GM21576 (cell line): ENCODE results near the gene LIPE.
"Not testable (repeated sequence)": the region's sequence is repeated elsewhere in the genome, so short reads cannot be mapped to it uniquely, and the experiment has no call there.

ENCODE experiments used
- ATAC-seq: cut with Tn5 transposase; IDR thresholded peaks from one replicate; pipeline ENCODE4 v1.9.1; 2021; ENCODE audit warnings: mild to moderate bottlenecking, moderate library complexity; ENCODE audit not compliant: unreplicated experiment

LIPE gene

DNA sequence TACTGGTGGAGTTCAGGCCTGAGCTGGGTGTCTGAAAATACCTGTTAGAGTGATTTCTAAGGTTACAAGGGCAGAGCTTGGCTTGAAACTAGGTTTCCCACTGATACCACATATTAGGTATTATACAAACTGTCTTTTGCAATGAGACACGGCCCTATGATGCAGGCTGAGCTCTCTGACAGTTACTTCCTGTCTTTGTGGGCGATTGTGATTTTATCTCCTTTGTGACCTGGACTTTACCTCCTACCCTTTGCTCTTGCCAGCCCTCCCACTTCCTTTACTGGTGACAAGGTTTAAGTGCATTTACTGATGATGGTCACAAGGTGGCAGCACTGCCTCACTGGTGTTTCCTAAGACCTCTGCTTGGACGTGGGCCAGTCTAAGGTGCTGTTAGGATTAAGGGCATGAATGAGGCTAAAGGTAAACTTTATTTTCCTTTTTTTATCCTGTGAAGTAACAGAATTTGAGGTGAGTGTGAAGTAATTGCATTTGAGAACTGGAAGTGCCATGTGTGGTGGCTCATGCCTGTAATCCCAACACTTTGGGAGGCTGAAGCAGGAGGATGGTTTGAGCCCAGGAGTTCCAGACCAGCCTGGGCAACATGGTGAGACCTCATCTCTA lies 23.2 kb upstream of the LIPE start:
- ATAC-seq: peak; percentile 81

- not testable (repeated sequence) for ATAC-seq
Measured at GRCh38 chr19:42448306-42448705, 21.1 kb upstream of the LIPE start.

DNA sequence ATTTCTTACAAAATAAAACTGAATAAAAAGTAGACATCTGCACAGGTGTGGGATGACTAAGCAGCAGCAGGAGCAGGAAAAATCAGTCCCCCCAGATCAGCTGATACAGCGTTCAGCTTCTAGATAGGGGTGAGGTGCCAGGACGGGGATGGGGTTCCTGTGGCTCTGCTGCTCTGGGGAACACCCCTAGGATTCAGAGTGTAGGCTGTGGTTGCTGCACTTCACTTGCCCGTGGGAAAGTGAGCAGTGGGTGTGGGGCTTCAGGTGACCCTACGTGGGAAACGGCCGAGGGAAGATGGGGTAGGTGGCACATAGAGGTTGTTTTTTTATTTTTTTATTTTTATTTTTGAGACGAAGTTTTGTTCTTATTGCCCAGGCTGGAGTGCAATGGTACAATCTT lies 18.8 kb upstream of the LIPE start:
- no peak for ATAC-seq

- no peak for ATAC-seq
Measured at GRCh38 chr19:42443944-42444398, 16.8 kb upstream of the LIPE start.

GRCh38 chr19:42442833-42443232 lies 15.6 kb upstream of the LIPE start, which contains the start of gene CXCL17:
Gene CXCL17, minus strand, starts transcription at chr19:42442946. Its CDS starts 114 bp downstream, at chr19:42442832.
- no peak for ATAC-seq

DNA sequence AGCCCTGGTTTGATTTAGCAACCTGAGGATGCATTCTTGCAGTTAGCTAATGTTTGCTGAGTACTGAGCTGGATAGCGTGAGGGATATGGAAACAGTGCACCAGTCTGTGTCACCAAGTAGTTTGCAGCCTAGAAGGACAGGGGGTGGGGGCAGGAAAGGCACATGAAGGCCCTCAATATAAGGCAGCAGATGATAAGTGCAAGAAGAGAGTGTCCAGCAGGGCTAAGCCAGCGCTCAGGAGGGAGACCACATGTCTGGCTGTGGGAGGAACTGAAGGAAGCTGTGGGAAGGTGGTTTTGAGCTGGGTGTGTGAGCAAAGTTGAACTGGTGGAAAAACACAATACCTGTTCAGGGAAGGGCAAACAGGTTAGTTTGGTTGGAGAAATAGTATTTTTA lies 13.9 kb upstream of the LIPE start:
- no peak for ATAC-seq

DNA sequence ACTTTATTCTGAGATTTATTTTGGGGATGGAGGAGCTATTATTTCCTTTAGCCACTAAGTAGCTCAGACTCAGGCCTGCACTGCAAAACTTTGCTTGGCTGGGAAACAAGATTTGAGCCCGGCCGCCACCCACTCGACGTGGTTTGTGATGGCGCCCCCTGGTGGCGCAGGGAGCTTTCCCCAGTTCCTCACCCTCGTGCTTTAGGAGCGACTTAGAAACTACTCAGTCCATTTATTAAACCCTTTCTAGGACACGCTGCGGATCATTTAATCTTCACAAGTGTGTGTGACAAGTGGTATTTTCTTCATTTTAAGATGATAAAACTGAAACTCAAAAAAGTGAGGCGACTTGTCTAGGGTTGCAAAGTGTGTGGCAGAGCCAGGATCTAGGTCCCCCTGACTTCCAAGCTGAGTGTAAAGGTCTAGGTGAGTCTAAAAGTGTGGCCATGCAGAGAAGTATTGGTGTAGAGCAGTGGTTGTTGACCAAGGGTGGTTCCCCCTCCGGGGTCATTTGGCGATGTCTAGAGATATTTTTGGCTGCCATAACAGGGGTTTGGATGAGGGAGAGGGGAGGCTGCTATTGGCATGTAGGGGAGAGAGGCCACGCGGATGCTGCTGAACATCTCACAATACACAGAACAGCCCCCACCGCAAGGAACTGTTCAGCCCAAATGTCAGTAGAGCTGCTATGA lies 13.3 kb upstream of the LIPE start:
- no peak for ATAC-seq

- no peak for ATAC-seq
Measured at GRCh38 chr19:42436006-42436405, 8.8 kb upstream of the LIPE start.

DNA sequence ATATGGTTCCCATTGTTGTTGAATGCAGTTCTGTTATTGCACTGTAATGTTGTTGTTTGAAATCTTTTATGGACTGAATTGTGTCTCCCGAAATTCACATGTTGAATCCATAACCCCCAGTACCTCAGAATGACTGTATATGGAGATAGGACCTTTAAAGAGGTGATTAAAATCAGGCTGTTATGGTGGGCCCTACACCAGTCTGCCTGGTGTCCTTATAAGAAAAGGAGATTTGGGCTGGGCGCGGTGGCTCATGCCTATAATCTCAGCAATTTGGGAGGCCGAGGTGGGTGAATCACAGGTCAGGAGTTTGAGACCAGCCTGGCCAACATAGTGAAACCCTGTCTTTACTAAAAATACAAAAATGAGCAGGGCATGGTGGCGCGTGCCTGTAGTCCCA lies 8.1 kb upstream of the LIPE start:
- ATAC-seq: no peak

GRCh38 chr19:42433503-42434260 lies 6.5 kb upstream of the LIPE start:
- no peak for ATAC-seq

- no peak for ATAC-seq
Measured at GRCh38 chr19:42431486-42431885, 4.3 kb upstream of the LIPE start.

DNA sequence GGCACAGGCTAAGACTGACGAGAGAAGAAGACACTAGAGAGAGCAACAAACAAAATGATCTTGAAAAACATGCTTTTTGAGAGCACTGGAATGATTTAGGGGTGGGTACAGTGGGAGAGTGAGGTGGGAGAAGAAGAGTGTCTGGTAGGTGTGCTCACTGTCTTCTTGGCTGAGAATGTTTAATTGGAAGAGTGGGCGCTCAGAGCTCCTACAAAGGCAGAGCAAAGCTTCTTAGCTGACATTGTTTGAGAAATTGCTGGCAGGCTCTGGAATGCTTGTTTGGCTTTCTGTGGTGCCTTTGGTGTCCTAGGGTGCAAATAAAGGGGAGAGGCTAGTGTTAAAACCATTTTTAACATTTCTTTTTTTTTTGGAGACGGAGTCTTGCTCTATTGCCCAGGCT lies 1.5 kb upstream of the LIPE start:
- no peak for ATAC-seq

GRCh38 chr19:42426643-42427042 lies 545 bp downstream of the LIPE start:
- ATAC-seq: no peak

- ATAC-seq: no peak
Measured at GRCh38 chr19:42424712-42425131, 2.5 kb downstream of the LIPE start.

DNA sequence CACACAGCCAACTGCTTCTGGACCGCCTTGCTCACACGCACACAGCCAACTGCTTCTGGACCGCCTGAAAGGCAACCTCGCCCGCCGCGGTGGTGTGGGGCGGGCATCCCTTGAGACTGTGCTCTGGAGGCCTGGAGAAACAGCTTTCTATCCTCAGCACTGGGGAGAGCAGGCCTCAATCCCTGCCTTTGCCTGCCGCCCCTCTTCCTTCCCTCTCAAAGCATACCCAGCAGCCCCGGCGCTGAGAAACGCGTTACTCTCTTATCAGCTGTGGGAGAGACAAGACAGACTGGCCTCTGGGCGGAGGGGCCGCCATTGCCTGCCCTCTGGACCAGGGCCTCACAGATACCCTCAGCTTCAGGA lies 2.9 kb downstream of the LIPE start:
- ATAC-seq: no peak

GRCh38 chr19:42423462-42424344 lies 3.5 kb downstream of the LIPE start:
- ATAC-seq: peak; percentile 72

- peak; percentile 29 for ATAC-seq
Measured at GRCh38 chr19:42422901-42423461, 4.2 kb downstream of the LIPE start.

DNA sequence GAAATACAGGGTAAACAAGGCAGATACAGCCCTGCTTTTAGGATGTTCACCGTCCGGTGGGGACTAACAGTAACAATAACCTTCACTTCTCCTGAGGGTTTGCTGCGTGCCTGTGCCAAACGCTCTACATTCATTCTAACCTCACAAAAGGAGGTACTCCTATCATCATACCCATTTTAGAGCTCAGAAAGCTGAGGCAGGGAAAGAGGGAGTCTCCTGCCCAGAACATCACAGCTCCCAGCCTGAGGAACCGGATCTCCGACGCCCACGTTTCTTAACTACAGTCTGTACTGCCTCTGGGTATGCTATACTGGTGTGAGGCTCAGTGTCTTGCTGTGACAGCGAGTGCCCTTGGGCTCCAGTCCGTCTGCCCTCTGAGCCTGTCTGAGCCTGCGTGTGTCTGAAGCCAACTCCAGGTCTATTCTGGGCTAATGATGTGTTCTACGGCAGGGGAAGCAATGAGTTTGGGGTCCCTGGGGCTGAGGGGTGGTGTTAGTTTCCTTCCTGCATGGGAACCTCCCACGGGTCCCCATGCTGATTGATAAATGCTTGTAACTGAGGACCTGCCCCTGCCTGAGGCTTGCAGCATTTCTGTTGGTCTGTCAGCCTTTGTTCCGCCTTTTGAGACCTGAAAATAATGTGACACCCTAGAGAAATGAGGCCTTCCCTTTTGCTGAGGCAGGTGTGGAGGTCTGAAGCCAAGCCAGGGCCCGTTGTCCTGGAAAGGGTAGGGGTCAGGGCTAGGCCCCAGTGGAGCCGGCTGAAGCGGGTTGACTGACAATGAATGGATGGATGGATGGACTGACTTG lies 4.9 kb downstream of the LIPE start:
- ATAC-seq: no peak

GRCh38 chr19:42421591-42422031 lies 5.6 kb downstream of the LIPE start:
- ATAC-seq: no peak

- ATAC-seq: no peak
Measured at GRCh38 chr19:42421101-42421500, 6.1 kb downstream of the LIPE start.
